ENCODE results near the gene GDF2.

Gene GDF2

GRCh38 chr10:47314416-47314970, 7.8 kb upstream of the GDF2 start:
- no peak for DNase-seq

- no peak for DNase-seq
These were observed 6.8 kb upstream of the GDF2 start for GRCh38 chr10:47315421-47315820.

GRCh38 chr10:47316131-47316530, 6.1 kb upstream of the GDF2 start:
- no peak for DNase-seq

GRCh38 chr10:47317251-47317650, 5.0 kb upstream of the GDF2 start:
- DNase-seq, result no peak

- no peak for DNase-seq
These were observed 3.5 kb upstream of the GDF2 start for GRCh38 chr10:47318706-47319105.

GRCh38 chr10:47319784-47320183, 2.5 kb upstream of the GDF2 start:
- no peak for DNase-seq

GRCh38 chr10:47320812-47321211, 1.4 kb upstream of the GDF2 start:
- DNase-seq, result no peak

GRCh38 chr10:47321521-47322195, 596 bp upstream of the GDF2 start:
- DNase-seq, result no peak

GRCh38 chr10:47323087-47323486, 833 bp downstream of the GDF2 start:
- no peak for DNase-seq

GRCh38 chr10:47323636-47324296, 1.5 kb downstream of the GDF2 start:
- DNase-seq, result no peak

- no peak for DNase-seq
These were observed 3.3 kb downstream of the GDF2 start for GRCh38 chr10:47325303-47326291.

GRCh38 chr10:47326306-47326926, 4.2 kb downstream of the GDF2 start:
- no peak for DNase-seq

GRCh38 chr10:47326927-47327330, 4.7 kb downstream of the GDF2 start:
- no peak for DNase-seq

- no peak for DNase-seq
These were observed 7.6 kb downstream of the GDF2 start for GRCh38 chr10:47329855-47330254.

GRCh38 chr10:47330366-47330765, 8.1 kb downstream of the GDF2 start:
- DNase-seq, result no peak

GRCh38 chr10:47330804-47331203, 8.6 kb downstream of the GDF2 start:
- no peak for DNase-seq

GRCh38 chr10:47331491-47331890, 9.2 kb downstream of the GDF2 start:
- no peak for DNase-seq

GRCh38 chr10:47331954-47332353, 9.7 kb downstream of the GDF2 start:
- DNase-seq, result no peak

GRCh38 chr10:47332371-47332770, 10.1 kb downstream of the GDF2 start:
- no peak for DNase-seq

- no peak for DNase-seq
These were observed 10.7 kb downstream of the GDF2 start for GRCh38 chr10:47332946-47333345.

GRCh38 chr10:47333532-47333931, 11.3 kb downstream of the GDF2 start:
- DNase-seq, result no peak

GRCh38 chr10:47334466-47335295, 12.4 kb downstream of the GDF2 start:
- DNase-seq, result no peak

All from CD4-positive, alpha-beta T cell treated with Interleukin-21 for 1 hour (primary cell).